Measurements from ENCODE around the gene SLC25A17.
A peak's percentile ranks its signal among the peaks of the same experiment; 100 is the strongest.
"Not testable (repeated sequence)": the region's sequence is repeated elsewhere in the genome, so short reads cannot be mapped to it uniquely, and the experiment has no call there.

SLC25A17 gene

GRCh38 chr22:40818747-40819598 lies at the start of gene SLC25A17:
Gene SLC25A17 (minus strand): TSS chr22:40819346. CDS start chr22:40819248, 98 bp downstream.
- DNase-seq (ENCODE audit: low spot score), result peak; percentile 88

- DNase-seq (ENCODE audit: low spot score), result not testable (repeated sequence)
Observed at GRCh38 chr22:40868379-40868778, 49.2 kb upstream of the SLC25A17 start.

GRCh38 chr22:40867109-40867508 lies 48.0 kb upstream of the SLC25A17 start:
- DNase-seq (ENCODE audit: low spot score), result no peak

- DNase-seq (ENCODE audit: low spot score), result no peak
Observed at GRCh38 chr22:40862537-40862936, 43.4 kb upstream of the SLC25A17 start.

GRCh38 chr22:40862013-40862412 lies 42.9 kb upstream of the SLC25A17 start, which contains the start of gene DNAJB7:
Gene DNAJB7 (minus strand): TSS chr22:40862113. CDS start chr22:40861994, 119 bp downstream.
- no peak for DNase-seq (ENCODE audit: low spot score)

- no peak for DNase-seq (ENCODE audit: low spot score)
Observed at GRCh38 chr22:40857309-40857855, 38.2 kb upstream of the SLC25A17 start.

GRCh38 chr22:40856513-40857308 lies 37.6 kb upstream of the SLC25A17 start, which contains the start of the genes ST13 and XPNPEP3:
Gene ST13 (minus strand): TSS chr22:40856639. CDS start chr22:40856540, 99 bp downstream.
Gene XPNPEP3 (plus strand): TSS chr22:40857148. CDS start chr22:40857182, 34 bp downstream.
- DNase-seq (ENCODE audit: low spot score), result peak; percentile 96

- DNase-seq (ENCODE audit: low spot score), result peak; percentile 34
Observed at GRCh38 chr22:40855979-40856512, 36.9 kb upstream of the SLC25A17 start.

GRCh38 chr22:40855071-40855978 lies 36.2 kb upstream of the SLC25A17 start:
- DNase-seq (ENCODE audit: low spot score), result peak; percentile 12

- no peak for DNase-seq (ENCODE audit: low spot score)
Observed at GRCh38 chr22:40853961-40854360, 34.8 kb upstream of the SLC25A17 start.

- no peak for DNase-seq (ENCODE audit: low spot score)
Observed at GRCh38 chr22:40853333-40853732, 34.2 kb upstream of the SLC25A17 start.

- not testable (repeated sequence) for DNase-seq (ENCODE audit: low spot score)
Observed at GRCh38 chr22:40845816-40846215, 26.7 kb upstream of the SLC25A17 start.

GRCh38 chr22:40844951-40845350 lies 25.8 kb upstream of the SLC25A17 start:
- no peak for DNase-seq (ENCODE audit: low spot score)

- no peak for DNase-seq (ENCODE audit: low spot score)
Observed at GRCh38 chr22:40838486-40838885, 19.3 kb upstream of the SLC25A17 start.

GRCh38 chr22:40834619-40835018 lies 15.5 kb upstream of the SLC25A17 start:
- no peak for DNase-seq (ENCODE audit: low spot score)

GRCh38 chr22:40829131-40829530 lies 10.0 kb upstream of the SLC25A17 start:
- no peak for DNase-seq (ENCODE audit: low spot score)

- DNase-seq (ENCODE audit: low spot score), result no peak
Observed at GRCh38 chr22:40826984-40827741, 8.0 kb upstream of the SLC25A17 start.

GRCh38 chr22:40826292-40826691 lies 7.1 kb upstream of the SLC25A17 start:
- not testable (repeated sequence) for DNase-seq (ENCODE audit: low spot score)

- DNase-seq (ENCODE audit: low spot score), result no peak
Observed at GRCh38 chr22:40823426-40823825, 4.3 kb upstream of the SLC25A17 start.

GRCh38 chr22:40819599-40820140 lies 524 bp upstream of the SLC25A17 start:
- no peak for DNase-seq (ENCODE audit: low spot score)
